ENCODE results near the gene ATP6V0B.

- TF ChIP-seq POLR2A (IDR thresholded peaks at IDR 0.05; ENCODE audit: extremely low read depth, insufficient read length): no peak
- TF ChIP-seq CTCF (IDR thresholded peaks at IDR 0.05; ENCODE audit: low read depth, low read length): no peak
- no peak for TF ChIP-seq MAX (IDR thresholded peaks at IDR 0.05; ENCODE audit: low read depth, low read length)
- TF ChIP-seq MYC (IDR thresholded peaks at IDR 0.05; ENCODE audit: low read depth, low read length): no peak
Measured at GRCh38 chr1:43945674-43946235, 29.0 kb upstream of the ATP6V0B start.

Data from NB4 (cell line).